HG03159 (cell line): ENCODE results near the gene GRWD1.
"Not testable (repeated sequence)": the region's sequence is repeated elsewhere in the genome, so short reads cannot be mapped to it uniquely, and the experiment has no call there.

Experiments used
- ATAC-seq: cut with Tn5 transposase; IDR thresholded peaks from one replicate; pipeline ENCODE4 v1.9.1; 2021; ENCODE audit warnings: mild to moderate bottlenecking, moderate library complexity; ENCODE audit not compliant: unreplicated experiment

Gene GRWD1

GRCh38 chr19:48477698-48478338, 32.0 kb downstream of the GRWD1 start:
- ATAC-seq, result no peak

DNA sequence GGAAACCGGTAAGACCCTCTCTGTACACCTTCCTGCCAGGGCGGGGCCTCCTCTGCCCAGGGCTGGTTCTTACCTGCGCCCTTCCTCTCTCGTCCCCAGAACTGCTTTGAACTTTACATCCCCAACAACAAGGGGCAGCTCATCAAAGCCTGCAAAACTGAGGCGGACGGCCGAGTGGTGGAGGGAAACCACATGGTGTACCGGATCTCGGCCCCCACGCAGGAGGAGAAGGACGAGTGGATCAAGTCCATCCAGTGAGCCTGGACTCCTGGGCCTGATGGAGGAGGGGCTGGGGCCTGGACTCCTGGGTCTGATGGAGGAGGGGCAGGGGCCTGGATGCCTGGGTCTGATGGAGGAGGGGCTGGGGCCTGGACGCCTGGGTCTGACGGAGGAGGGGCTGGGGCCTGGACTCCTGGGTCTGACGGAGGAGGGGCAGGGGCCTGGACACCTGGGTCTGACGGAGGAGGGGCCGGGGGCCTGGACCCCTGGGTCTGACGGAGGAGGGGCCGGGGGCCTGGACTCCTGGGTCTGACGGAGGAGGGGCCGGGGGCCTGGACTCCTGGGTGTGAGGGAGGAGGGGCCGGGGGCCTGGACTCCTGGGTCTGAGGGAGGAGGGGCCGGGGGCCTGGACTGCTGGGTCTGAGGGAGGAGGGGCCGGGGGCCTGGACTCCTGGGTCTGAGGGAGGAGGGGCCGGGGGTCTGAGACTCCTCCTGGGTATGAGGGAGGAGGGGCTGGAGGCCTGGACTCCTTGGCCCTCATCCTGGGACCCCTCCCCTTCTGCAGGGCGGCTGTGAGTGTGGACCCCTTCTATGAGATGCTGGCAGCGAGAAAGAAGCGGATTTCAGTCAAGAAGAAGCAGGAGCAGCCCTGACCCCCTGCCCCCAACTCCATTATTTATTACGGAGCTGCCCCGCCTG, 32.8 kb downstream of the GRWD1 start:
- no peak for ATAC-seq

DNA sequence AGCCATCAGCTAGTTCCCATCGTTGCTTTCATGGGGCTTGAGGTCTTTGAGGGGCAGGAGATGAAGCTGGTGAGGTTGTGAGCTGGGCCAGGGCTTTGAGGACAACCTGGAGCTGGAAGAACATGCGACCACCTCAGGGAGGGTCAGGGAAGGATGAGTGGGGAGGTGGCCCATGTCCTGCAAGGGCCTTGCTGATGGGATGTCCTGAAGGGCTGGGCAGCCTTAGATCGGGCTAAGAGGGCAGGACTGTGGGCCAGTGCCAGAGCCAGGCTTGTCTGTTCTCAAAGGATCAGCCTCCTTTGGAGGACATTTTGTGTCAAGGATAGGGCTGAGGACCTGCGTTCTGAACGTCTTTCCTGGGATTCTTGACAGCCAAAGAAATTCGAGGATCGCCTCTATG, 33.9 kb downstream of the GRWD1 start:
- no peak for ATAC-seq

DNA sequence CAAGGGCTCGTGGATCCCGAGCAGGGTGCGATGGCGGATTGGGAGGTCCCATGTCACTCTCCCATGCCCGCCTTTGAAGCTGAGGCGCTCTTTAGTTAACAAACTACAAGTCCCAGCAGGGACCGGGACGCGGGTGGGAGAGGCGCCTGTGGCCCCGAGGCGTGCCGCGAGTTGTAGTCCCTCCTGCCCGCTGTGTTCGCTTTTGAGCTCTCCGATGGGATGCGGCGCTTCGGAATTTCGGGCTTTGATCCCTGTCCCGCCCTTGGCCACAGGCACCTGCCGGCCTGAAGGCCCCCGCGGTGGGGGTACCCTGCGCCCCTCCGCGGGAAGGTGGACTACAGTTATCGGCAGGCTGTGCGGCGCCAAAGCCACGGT, 34.4 kb downstream of the GRWD1 start:
- ATAC-seq, result no peak

- no peak for ATAC-seq
These were observed 35.0 kb downstream of the GRWD1 start for GRCh38 chr19:48480558-48481500.

- no peak for ATAC-seq
These were observed 36.3 kb downstream of the GRWD1 start for GRCh38 chr19:48481846-48482639.

DNA sequence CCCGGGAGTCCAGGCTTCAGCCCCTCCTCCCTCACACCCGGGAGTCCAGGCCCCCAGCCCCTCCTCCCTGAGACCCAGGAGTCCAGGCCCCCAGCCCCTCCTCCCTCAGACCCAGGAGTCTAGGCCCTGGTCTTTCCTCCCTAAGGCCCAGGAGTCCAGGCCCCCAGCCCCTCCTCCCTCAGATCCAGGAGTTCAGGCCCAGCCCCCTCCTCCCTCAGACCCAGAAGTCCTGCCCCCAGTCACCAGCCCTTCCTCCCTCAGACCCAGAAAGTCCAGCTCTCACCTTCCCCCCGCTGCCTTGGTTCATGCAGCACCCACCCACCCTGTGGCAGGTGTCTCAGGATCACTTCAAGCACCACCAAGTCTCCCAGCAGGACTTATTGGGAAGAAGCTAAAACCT, 37.5 kb downstream of the GRWD1 start:
- ATAC-seq, result no peak

GRCh38 chr19:48484247-48484893, 38.6 kb downstream of the GRWD1 start:
- ATAC-seq, result no peak

- no peak for ATAC-seq
These were observed 39.3 kb downstream of the GRWD1 start for GRCh38 chr19:48484931-48485612.

GRCh38 chr19:48486706-48487105, 40.9 kb downstream of the GRWD1 start:
- not testable (repeated sequence) for ATAC-seq

DNA sequence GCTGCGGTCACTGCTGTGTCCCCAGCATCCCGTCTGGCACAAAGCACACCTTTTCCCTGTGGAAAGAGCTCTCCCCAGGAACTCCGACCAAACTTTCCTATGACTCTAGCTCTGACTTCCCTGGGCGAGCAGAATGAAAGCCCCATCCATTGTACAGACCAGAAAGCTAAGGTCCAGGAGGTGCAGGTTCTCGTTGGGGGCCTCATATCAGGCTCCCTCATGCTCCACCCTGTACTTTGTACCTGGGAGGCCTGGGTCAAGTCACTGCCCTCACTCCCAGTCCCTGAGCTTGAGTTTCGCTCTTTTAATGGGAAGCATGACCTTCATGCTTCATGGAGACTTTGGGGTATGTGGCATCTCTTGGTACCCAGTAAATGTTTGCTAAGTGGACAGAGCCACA, 41.8 kb downstream of the GRWD1 start:
- no peak for ATAC-seq

- no peak for ATAC-seq
These were observed 42.2 kb downstream of the GRWD1 start for GRCh38 chr19:48487948-48488347.

DNA sequence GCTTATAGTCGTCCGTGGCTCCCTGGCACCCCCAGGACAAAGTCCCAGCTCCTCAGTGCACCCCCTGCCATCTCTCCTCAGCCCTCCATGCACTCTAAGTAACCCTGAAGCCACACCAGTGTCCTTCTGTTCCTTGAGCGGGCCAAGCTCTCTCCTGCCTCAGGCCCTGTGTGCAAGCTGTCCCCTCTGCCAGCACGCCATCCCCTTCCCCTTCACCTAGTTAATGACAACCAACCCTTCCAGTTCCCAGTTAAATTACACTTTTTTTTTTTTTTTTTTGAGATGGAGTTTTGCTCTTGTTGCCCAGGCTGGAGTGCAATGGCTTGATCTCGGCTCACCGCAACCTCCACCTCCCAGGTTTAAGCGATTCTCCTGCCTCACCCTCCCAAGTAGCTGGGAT, 42.7 kb downstream of the GRWD1 start:
- ATAC-seq, result not testable (repeated sequence)

DNA sequence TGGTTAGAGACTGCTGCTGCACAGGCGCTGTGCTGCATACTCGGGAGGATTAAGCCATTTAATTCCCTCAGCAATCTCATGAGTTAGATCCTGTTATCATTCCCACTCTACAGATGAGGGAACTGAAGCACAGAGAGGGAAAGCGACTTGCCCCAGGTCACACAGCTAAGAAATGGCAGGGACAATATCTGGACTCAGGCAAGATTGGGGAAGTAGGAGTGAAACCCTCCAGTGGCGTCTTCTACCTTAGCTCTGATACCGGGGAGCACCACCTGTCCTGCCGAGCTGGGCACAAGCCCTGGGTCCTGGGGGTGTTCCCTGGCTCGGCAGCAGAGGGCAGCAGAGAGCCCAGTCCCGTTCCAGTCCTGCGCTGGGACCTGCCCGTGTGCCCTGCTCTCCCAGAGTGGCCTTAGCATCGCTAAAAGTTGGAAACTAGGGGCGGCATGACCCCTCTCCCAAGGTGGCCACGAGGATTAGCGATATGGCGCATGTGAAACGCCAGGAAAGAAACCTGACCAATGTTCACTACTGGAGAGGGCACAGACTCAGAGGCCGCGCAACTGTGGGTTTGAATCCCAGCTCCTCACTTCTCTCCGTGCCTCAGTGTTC, 43.9 kb downstream of the GRWD1 start:
- peak; percentile 34 for ATAC-seq

GRCh38 chr19:48490981-48491792, 45.4 kb downstream of the GRWD1 start:
- no peak for ATAC-seq

DNA sequence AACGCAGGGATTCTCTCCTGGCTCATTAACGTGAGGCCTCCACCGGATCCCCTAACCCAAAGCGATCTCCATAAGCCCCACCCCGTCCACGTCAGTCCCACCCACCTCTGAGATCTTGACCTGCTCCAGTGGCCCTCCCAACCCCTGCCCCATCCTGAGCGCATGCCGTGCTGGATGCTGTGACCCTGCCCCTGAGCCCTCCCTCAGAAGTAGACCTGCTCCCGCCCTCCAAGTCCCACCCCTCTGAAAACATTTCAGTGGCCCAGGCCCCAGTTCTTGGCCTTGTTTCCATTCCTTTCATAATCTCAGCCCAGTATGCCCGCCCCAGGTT, 46.0 kb downstream of the GRWD1 start:
- ATAC-seq, result no peak

GRCh38 chr19:48492925-48493717, 47.3 kb downstream of the GRWD1 start:
- peak; percentile 58 for ATAC-seq
